GM12892 (cell line): ENCODE measurements around the gene ARHGAP10.

Experiments used
- POLR2A ChIP-seq: IDR thresholded peaks from 2 replicates; pipeline ENCODE4 v1.6.1; 2011; ENCODE audit warnings: low read depth, low read length, control low read depth
- POLR2AphosphoS5 ChIP-seq: IDR thresholded peaks from 2 replicates; pipeline ENCODE4 v1.6.1; 2011; ENCODE audit warnings: low read depth, low read length, control low read depth

DNA sequence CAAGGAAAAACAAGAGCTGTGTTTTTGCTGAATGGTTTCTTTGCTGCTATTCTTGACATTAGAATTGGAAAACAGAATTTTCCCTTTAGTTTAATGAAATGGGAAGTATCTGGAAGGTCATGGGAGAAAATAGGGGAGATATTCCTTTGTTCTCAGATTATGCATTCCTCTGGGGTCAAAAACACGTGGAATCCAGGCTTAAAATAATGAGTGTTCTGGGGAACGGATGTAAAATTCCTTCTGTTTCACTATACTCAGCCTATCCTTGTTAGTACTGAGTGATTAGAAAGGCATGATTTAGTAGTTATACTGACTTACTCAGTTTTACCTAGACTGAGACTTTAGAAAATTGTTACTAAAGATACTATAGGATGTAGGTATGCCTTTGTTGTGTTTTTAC lies 107.3 kb downstream of the ARHGAP10 start:
- TF ChIP-seq POLR2A: no peak
- TF ChIP-seq POLR2AphosphoS5: no peak
